Choroid plexus epithelial cell (primary cell): ENCODE results near the gene CDHR2.

Experiments
- DNase-seq: peaks from one replicate; pipeline ENCODE4 v3.0.0-alpha.2; 2010; ENCODE audit warnings: low read depth
- H3K4me3 ChIP-seq: 2 replicates; pipeline ENCODE4 v1.5.1; 2011; ENCODE audit warnings: low read depth, mild to moderate bottlenecking, control low read depth, low read length, moderate library complexity
- CTCF ChIP-seq: conservative IDR thresholded peaks from 2 replicates; pipeline ENCODE4 v1.5.1; 2011; ENCODE audit warnings: low read depth, mild to moderate bottlenecking, control low read depth, inconsistent platforms, low read length, moderate library complexity

CDHR2 gene

GRCh38 chr5:176524138-176524537, 25.0 kb upstream of the CDHR2 start:
- no peak overlapping the region for H3K4me3 ChIP-seq
- TF ChIP-seq CTCF: no peak
- DNase-seq: no peak

- H3K4me3 ChIP-seq: no peak overlapping the region
- TF ChIP-seq CTCF: no peak
- no peak for DNase-seq
Measured at GRCh38 chr5:176524987-176525386, 24.2 kb upstream of the CDHR2 start.

GRCh38 chr5:176525677-176526076, 23.5 kb upstream of the CDHR2 start:
- no peak for DNase-seq
- no peak for TF ChIP-seq CTCF
- no peak overlapping the region for H3K4me3 ChIP-seq

- DNase-seq: no peak
- no peak for TF ChIP-seq CTCF
- no peak overlapping the region for H3K4me3 ChIP-seq
Measured at GRCh38 chr5:176526462-176526861, 22.7 kb upstream of the CDHR2 start.

- TF ChIP-seq CTCF: no peak
- no peak overlapping the region for H3K4me3 ChIP-seq
- DNase-seq: no peak
Measured at GRCh38 chr5:176527246-176528222, 21.6 kb upstream of the CDHR2 start.

- no peak for TF ChIP-seq CTCF
- H3K4me3 ChIP-seq: no peak overlapping the region
Measured at GRCh38 chr5:176528301-176528700, 20.8 kb upstream of the CDHR2 start.

GRCh38 chr5:176528761-176529115, 20.4 kb upstream of the CDHR2 start:
- no peak for DNase-seq
- H3K4me3 ChIP-seq: no peak overlapping the region
- no peak for TF ChIP-seq CTCF

More at GRCh38 chr5:176528301-176528700, 20.8 kb upstream of the CDHR2 start:
- DNase-seq: no peak
